Right forelimb (tissue), 1 donor: ENCODE results near the gene GSTM2.
"Not testable (repeated sequence)": the region's sequence is repeated elsewhere in the genome, so short reads cannot be mapped to it uniquely, and the experiment has no call there.

Experiments used
- DNase-seq: peaks from one replicate; pipeline ENCODE4 v3.0.0-alpha.2; 2018

Gene GSTM2

DNA sequence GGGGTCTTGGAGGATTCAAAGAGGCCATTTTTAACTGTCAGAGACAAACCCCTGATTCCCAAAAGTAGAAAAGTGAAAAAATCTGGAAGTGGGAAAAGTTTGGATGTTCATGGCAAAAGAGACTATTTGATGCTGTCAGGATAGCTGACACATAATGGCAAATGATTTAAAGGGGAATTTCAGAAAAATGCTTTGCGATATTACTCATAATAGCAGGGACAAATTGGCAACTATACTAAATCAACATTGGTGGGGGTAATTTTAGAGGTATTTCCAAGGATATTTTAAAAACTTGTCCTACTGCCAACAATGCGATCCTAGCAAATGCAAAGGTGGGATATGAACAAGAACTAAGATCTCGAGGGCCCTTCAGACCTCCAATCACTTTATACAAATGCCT, 17.2 kb upstream of the GSTM2 start:
- DNase-seq = no peak

DNA sequence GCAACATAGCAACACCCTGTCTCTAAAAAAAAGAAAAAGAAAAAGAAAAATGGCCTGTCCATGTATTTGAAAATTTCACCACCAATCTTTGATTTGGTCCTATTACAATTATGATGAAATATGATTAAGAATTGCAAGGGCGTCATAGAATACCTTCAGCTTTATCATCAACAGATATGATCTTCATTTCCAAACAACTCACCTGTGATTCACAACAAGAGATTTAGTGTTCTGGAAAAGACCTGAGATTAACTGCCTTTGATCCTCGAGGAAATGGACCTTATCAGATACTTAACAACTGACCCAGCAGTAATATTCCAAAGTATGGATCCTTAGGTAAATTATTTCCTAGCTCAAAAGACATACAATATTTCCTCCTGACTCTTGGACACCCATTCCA, 15.5 kb upstream of the GSTM2 start:
- no peak for DNase-seq

GRCh38 chr1:109653306-109653705, 14.6 kb upstream of the GSTM2 start:
- DNase-seq = no peak

- DNase-seq = no peak
Measured at GRCh38 chr1:109654519-109654918, 13.3 kb upstream of the GSTM2 start.

- DNase-seq = peak; percentile 81
Measured at GRCh38 chr1:109655615-109656519, 12.0 kb upstream of the GSTM2 start, which contains the start of gene GSTM4. TSS of gene GSTM4 (plus strand) at chr1:109656099. CDS start at chr1:109656390, 291 bp downstream.

DNA sequence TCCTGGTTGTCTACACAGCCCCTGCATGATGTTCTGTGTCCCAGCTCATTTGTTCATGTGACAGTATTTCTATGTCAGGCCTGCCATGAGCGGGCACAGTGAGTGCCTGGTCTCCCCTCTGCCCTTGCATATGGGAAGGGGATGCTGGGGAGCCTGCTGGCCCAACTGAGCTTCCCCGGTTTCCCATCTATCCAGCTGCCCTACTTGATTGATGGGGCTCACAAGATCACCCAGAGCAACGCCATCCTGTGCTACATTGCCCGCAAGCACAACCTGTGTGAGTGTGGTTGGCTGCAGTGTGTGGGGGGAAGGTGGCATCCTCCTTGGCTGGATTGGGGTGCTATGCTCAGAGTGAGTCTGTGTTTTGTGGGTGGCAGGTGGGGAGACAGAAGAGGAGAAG, 10.5 kb upstream of the GSTM2 start:
- no peak for DNase-seq

GRCh38 chr1:109657970-109658369, 9.9 kb upstream of the GSTM2 start:
- DNase-seq = no peak

DNA sequence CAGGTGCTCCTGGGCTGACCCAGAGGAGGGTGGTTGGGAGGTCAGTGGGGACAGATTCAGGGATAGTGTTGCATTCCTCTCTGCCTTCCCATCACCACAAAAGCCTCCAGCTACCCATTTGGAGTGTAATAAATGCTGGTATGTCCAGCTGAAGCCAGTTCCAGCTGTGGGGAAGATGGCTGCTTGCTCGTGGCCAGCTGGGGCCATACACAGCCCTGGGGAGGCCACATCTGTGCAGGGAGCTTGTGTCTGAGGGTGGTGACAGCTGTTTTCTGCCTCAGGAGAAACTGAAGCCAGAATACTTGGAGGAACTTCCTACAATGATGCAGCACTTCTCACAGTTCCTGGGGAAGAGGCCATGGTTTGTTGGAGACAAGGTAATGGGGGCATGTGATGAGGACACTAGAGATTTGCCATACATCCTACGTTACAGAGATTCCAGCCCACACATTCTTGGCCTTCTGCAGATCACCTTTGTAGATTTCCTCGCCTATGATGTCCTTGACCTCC, 9.3 kb upstream of the GSTM2 start:
- DNase-seq = no peak

- no peak for DNase-seq
Measured at GRCh38 chr1:109659145-109659544, 8.7 kb upstream of the GSTM2 start.

- DNase-seq = no peak
Measured at GRCh38 chr1:109659997-109660690, 7.7 kb upstream of the GSTM2 start.

- not testable (repeated sequence) for DNase-seq
Measured at GRCh38 chr1:109660691-109661026, 7.2 kb upstream of the GSTM2 start.

DNA sequence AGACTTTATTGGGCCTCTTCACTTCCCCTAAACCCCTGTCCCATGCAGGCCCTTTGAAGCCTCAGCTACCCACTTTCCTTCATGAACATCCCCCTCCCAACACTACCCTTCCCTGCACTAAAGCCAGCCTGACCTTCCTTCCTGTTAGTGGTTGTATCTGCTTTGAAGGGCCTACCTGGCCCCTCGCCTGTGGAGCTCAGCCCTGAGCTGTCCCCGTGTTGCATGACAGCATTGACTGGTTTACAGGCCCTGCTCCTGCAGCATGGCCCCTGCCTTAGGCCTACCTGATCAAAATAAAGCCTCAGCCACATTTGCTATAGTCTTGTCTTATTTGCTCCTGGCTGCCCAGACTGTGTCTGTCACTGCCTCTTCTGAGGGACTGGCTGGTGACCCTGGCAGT, 6.5 kb upstream of the GSTM2 start:
- no peak for DNase-seq

DNA sequence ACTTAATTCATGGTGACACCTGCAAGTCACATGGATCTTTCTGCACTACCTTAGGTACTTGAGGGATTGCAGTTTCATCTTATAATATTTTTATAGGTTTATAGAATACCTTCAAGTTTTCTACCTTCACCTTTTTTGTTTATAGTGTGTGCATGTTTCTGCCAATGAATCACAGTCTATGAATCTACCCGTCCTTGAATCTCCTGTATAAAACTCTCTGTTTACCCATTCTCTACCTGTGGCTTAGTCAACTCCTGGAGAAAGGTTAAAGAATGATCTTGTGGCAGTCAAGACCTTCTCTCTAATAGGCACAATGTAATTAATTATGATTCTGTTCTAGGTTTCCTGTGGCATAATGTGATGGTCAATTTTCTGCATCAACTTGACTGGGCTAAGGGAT, 3.2 kb upstream of the GSTM2 start:
- no peak for DNase-seq

DNA sequence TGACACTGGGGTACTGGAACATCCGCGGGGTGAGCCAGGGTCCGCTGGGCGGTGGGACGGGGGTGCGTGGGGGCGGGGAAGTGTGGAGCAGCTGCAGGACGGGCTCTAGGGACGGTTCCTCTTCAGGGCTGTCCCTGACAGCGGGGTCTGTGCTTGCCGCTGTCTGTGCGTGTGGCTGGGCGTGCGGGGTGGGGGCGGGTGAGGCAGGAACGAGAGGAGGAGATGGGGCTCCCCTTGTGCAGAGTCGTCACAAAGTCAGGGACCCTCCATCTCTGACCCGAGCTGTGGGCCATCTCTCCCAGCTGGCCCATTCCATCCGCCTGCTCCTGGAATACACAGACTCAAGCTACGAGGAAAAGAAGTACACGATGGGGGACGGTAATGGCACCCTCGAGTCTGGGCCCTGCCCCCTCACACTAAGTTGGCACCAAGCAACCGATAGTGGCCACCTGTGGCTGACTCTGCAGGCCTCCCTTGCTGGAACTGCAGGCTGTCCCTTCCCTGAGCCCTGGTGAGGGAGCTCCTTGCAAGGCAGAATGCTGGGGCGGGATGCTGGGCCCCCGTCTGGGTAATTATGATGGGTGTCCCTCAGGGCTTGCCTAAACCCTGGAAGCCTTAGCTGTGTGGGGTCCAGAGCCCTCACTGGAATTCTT, 392 bp downstream of the GSTM2 start:
- DNase-seq = no peak

GRCh38 chr1:109669246-109669948, 1.5 kb downstream of the GSTM2 start:
- no peak for DNase-seq

GRCh38 chr1:109669949-109670302, 2.1 kb downstream of the GSTM2 start:
- DNase-seq = not testable (repeated sequence)

DNA sequence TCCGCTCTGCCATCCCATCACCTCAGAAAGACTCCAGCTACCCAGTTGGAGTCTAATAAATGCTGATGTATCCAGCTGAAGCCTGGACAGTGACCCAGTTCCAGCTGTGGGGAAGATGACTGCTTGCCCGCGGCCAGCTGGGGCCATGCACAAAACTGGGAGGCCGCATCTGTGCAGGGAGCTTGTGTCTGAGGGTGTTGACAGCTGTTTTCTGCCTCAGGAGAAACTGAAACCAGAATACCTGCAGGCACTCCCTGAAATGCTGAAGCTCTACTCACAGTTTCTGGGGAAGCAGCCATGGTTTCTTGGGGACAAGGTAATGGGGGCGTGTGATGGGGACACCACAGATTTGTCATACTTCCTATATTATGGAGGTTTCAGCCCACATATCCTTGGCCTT, 3.2 kb downstream of the GSTM2 start:
- DNase-seq = no peak

- not testable (repeated sequence) for DNase-seq
Measured at GRCh38 chr1:109673861-109674260, 6.0 kb downstream of the GSTM2 start.

GRCh38 chr1:109676683-109677381, 9.0 kb downstream of the GSTM2 start:
- not testable (repeated sequence) for DNase-seq

- DNase-seq = no peak
Measured at GRCh38 chr1:109677459-109677858, 9.6 kb downstream of the GSTM2 start.

DNA sequence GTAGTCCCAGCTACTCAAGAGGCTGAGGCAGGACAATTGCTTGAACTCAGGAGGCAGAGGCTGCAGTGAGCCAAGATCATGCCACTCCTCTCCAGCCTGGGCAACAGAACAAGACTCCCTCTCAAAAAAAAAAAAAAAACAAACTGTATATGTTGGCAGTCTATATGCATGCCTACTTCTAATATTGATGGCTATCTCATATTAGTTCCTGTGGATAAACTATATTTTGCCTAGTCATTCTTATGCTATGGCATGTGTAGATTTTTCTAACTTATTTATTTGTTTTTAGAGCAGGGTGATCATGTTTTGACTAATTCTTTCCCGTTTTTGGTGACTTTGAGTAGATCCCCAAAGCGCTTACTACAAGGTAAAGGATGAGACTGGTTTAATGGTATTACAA, 10.8 kb downstream of the GSTM2 start:
- DNase-seq = not testable (repeated sequence)

- not testable (repeated sequence) for DNase-seq
Measured at GRCh38 chr1:109684777-109685176, 16.9 kb downstream of the GSTM2 start.
